NCI-H510A treated with DMSO at 0.1 percent for 48 hours (cell line): ENCODE results near the gene DIP2C.
A peak's percentile ranks its signal among the peaks of the same experiment; 100 is the strongest.
"Not testable (repeated sequence)": the region's sequence is repeated elsewhere in the genome, so short reads cannot be mapped to it uniquely, and the experiment has no call there.

Source experiments
- DNase-seq: peaks from one replicate; lab custom pipeline; 2025; lab: John Stamatoyannopoulos, UW

Gene DIP2C

GRCh38 chr10:660413-660969, 29.0 kb downstream of the DIP2C start:
- DNase-seq = peak; percentile 45

GRCh38 chr10:659688-660141, 29.8 kb downstream of the DIP2C start:
- peak; percentile 26 for DNase-seq

- not testable (repeated sequence) for DNase-seq
Observed at GRCh38 chr10:657816-658350, 31.6 kb downstream of the DIP2C start.

GRCh38 chr10:656883-657282, 32.6 kb downstream of the DIP2C start:
- no peak for DNase-seq

GRCh38 chr10:655184-655583, 34.3 kb downstream of the DIP2C start:
- DNase-seq = no peak

GRCh38 chr10:654647-654996, 34.8 kb downstream of the DIP2C start:
- DNase-seq = no peak

GRCh38 chr10:653991-654646, 35.3 kb downstream of the DIP2C start:
- DNase-seq = no peak

- not testable (repeated sequence) for DNase-seq
Observed at GRCh38 chr10:652832-653459, 36.5 kb downstream of the DIP2C start.

GRCh38 chr10:652233-652632, 37.2 kb downstream of the DIP2C start:
- peak; percentile 24 for DNase-seq

GRCh38 chr10:651692-652091, 37.8 kb downstream of the DIP2C start:
- no peak for DNase-seq

GRCh38 chr10:650886-651615, 38.4 kb downstream of the DIP2C start:
- no peak for DNase-seq

- no peak for DNase-seq
Observed at GRCh38 chr10:650441-650851, 39.0 kb downstream of the DIP2C start.

GRCh38 chr10:649798-650440, 39.5 kb downstream of the DIP2C start:
- DNase-seq = peak; percentile 85

- no peak for DNase-seq
Observed at GRCh38 chr10:649445-649797, 40.0 kb downstream of the DIP2C start.

- not testable (repeated sequence) for DNase-seq
Observed at GRCh38 chr10:647019-647418, 42.4 kb downstream of the DIP2C start.

- DNase-seq = no peak
Observed at GRCh38 chr10:646118-646524, 43.3 kb downstream of the DIP2C start.

GRCh38 chr10:644943-645334, 44.5 kb downstream of the DIP2C start:
- DNase-seq = no peak

- no peak for DNase-seq
Observed at GRCh38 chr10:644076-644942, 45.2 kb downstream of the DIP2C start.

- DNase-seq = peak; percentile 64
Observed at GRCh38 chr10:642186-642890, 47.1 kb downstream of the DIP2C start.
